HG02798 (cell line): Measurements from ENCODE around the gene BIRC6.

Experiments used
- ATAC-seq: cut with Tn5 transposase; IDR thresholded peaks from one replicate; pipeline ENCODE4 v1.9.1; 2021; ENCODE audit warnings: mild to moderate bottlenecking; ENCODE audit not compliant: unreplicated experiment, poor library complexity

Gene BIRC6

DNA sequence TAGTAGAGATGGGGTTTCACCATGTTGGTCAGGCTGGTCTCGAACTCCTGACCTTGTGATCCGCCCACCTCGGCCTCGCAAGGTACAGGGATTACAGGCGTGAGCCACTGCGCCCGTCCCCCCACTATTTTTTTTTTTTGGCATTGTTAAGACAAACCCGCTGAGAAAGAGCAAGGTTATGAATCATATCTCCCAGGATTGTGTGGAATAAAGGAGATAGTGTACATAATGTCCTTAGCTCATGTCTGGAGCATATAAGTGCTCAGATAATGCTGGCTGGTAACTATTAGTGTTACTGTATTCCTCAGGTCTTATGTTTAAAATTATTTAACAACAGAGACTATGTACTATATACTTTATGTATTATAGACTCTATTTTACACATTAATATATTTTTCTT lies 307.0 kb downstream of the BIRC6 start:
- no peak for ATAC-seq

DNA sequence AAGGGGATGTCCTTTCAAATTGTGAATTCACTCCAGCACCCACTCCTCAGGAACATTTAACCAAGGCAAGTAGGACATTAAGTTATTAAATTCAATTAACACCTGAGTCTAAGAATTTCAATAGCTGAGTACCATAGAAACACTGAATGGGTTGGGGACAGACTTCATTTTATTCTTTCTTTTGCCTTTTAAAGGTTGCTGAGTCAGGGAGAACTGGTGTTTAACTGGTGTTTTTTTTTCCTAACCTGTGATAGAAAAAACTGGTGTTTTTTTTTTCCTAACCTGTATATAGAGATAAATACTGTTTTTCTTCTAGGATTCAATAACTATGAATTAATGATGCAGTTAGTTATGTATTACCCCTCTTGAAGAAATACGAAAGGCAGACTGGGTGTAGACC lies 309.9 kb downstream of the BIRC6 start:
- no peak for ATAC-seq

DNA sequence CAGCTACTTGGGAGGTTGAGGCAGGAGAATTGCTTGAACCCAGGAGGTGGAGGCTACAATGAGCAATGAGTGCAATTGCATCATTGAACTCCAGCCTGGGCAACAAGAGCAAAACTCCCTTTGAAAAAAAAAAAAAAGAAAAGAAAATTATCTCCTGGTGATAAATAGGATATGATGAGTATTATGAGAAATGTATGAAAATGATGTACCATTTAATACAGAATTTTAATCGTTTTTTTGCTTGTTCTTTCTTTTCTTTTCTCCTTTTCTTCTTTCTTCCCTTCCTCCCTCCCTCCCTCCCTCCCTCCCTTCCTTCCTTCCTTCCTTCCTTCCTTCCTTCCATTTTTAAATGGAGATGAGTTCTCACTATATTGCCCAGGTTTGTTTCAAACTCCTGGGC lies 311.4 kb downstream of the BIRC6 start:
- ATAC-seq: no peak
